IPS DF 4.7 (cell line): ENCODE results near the gene RIT2.

Experiments
- DNase-seq: peaks from one replicate; pipeline ENCODE4 v3.0.0-alpha.2; 2013; ENCODE audit warnings: low spot score; ENCODE audit errors: extremely low read depth

Gene RIT2

GRCh38 chr18:42931491-42931890 is 184.0 kb downstream of the RIT2 start:
- no peak for DNase-seq

- no peak for DNase-seq
These were observed 185.6 kb downstream of the RIT2 start for GRCh38 chr18:42929857-42930256.

- DNase-seq: no peak
These were observed 186.3 kb downstream of the RIT2 start for GRCh38 chr18:42929181-42929580.

DNA sequence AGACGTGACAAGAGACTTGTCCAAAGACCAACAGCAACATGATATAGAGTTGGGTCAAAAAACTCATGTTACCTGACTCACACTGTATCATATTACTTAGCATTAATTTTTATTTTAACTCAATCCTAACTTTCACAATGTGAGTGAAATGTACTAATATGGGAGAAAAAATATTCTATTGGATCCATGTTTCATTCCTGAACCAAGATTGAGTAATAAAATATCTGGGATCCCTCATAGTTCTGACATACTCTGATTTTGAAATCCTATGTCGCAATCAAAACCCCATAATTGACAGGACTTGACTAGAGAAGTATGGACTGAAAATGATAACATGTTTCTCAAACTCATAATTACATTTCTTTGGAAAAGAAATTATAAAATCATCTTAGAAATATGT is 190.4 kb downstream of the RIT2 start:
- no peak for DNase-seq

- DNase-seq: no peak
These were observed 193.1 kb downstream of the RIT2 start for GRCh38 chr18:42922363-42922762.

DNA sequence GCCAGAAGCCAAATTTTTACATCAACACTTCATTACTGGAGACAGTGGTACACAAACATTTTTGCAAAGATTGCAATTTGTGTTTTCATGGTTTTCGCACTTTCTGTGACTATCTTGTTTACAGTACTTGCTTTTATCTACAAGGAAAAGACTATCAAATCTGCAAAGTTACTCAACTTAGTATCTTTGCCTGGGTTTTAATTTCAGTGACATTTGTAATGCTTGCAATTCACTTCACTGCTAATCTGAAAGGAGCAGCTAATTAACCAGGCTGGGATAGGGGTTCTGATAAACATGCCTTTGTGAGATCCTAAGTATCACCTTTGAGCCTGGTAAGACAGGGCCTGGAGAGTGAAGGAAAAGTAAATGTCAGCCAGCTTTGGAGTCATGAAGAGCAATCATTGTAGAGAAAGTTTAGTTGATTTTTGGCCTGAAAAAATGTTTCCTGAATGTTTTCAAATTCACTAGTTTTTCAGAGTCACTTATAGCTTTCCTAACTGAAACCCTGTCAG is 194.2 kb downstream of the RIT2 start:
- no peak for DNase-seq

- no peak for DNase-seq
These were observed 194.9 kb downstream of the RIT2 start for GRCh38 chr18:42920621-42921020.

GRCh38 chr18:42915299-42915698 is 200.2 kb downstream of the RIT2 start:
- no peak for DNase-seq

GRCh38 chr18:42914476-42914875 is 201.0 kb downstream of the RIT2 start:
- DNase-seq: no peak

- DNase-seq: no peak
These were observed 206.4 kb downstream of the RIT2 start for GRCh38 chr18:42909095-42909494.

DNA sequence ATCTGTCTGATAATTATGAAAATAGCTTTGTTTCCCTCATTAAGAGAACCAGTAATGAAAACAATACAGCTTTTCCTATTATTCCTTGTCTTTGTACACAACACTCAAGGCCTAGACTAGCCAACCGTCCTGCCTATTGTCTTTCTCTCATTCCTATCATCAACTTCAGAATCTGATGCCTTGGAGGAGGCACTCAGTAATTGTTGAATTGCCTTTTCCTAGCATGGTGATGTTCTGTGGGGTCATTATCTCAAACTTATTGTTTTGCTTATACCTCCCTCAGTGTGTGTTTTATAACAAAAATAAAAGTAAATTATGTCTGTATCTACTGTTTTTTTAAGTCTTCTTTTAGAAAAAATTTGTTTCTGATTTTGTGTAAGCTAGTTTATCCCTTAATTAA is 208.7 kb downstream of the RIT2 start:
- DNase-seq: no peak

GRCh38 chr18:42901161-42901560 is 214.3 kb downstream of the RIT2 start:
- DNase-seq: no peak

DNA sequence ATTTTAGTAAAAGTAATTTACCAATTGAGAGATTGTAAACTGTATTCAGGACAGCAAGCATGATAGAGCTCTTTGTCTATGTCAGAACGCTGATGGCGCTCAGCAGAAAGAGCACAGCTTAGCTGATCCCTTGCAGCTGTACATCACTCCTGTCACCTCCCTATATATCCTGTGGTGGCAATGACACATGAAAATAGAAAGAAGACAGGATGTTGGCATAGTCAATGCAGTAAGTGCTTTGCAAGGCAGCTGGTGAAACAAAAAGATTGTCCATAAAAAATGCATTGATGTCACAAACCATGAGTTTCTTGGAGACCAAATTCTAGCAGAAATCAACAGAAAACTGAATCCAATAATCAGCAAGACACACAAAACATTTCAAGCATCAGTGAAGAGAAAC is 221.5 kb downstream of the RIT2 start:
- no peak for DNase-seq

DNA sequence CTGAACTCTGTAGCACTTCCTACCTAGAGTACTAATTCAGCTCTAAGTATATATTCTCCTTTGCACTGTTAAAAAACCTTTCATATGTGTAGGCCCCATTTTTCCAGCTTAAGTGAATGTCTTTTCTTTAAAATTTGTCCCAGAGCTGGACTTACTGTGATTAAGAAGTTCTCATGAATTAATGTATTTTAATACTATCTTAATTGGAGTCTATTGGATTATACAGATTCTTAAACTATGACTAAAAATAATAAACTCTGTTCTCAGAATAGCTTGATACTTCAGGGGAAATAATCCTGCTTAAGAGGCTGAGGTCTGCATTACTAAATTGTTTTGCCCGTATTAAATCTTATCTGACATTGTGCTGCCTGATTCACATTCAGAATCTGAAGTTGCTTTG is 223.3 kb downstream of the RIT2 start:
- DNase-seq: no peak

GRCh38 chr18:42891705-42892104 is 223.8 kb downstream of the RIT2 start:
- no peak for DNase-seq

GRCh38 chr18:42883169-42883568 is 232.3 kb downstream of the RIT2 start:
- DNase-seq: no peak

- no peak for DNase-seq
These were observed 233.4 kb downstream of the RIT2 start for GRCh38 chr18:42882122-42882521.

- DNase-seq: no peak
These were observed 242.6 kb downstream of the RIT2 start for GRCh38 chr18:42872838-42873237.

- no peak for DNase-seq
These were observed 250.6 kb downstream of the RIT2 start for GRCh38 chr18:42864876-42865275.

GRCh38 chr18:42861271-42861670 is 254.2 kb downstream of the RIT2 start:
- no peak for DNase-seq

DNA sequence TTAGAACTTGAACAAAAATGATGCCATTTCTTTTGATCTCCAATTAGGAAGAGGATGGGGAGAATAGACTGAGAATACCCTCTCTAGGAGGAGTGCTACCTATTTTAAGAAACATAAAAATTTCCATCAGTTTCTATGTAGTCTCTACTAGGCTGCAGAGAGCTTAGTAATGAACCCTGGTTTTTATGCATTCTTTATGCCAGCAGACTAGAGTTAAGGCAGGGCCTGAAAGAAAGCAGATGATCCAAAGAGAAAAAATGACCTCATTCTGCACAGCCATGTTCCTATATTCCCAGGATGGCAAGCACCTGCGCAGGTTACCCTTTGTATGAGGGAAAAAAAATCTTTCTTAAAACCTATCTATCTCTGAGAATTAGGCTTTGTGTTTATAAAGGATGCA is 254.9 kb downstream of the RIT2 start:
- no peak for DNase-seq

DNA sequence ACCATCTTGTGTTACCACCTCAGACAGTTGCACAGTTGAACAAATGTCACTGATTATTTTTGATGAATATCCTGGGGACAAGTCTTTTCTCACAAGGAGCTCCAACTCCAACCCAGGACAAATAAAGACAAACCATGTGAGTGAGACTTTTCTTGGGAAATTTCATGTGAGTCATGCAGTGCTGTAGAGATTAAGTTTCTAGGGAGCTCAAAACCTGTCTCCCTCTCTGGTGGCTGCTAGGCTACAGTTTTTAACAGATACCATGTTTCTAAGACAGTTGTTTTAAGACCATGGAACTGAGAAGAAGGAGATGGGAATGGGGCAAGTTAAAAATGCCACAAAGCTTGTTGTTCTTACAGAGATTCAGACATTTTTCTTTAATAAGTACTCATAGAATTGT is 255.5 kb downstream of the RIT2 start:
- no peak for DNase-seq

- no peak for DNase-seq
These were observed 260.9 kb downstream of the RIT2 start for GRCh38 chr18:42854558-42854957.
